HEK293 (cell line): ENCODE data around the gene CACNA1D.

Experiments
- CTCF ChIA-PET: fragments of 350-600 bp; formaldehyde crosslinking; extraction: SDS; loops from one replicate; lab custom pipeline; 2021; ENCODE audit warnings: antibody characterized with exemption; lab: Yijun Ruan, JAX
- POLR2A ChIA-PET: fragments of 300-600 bp; formaldehyde crosslinking; extraction: SDS; loops from one replicate; lab custom pipeline; 2020; ENCODE audit warnings: antibody characterized with exemption, inconsistent platforms; lab: Yijun Ruan, JAX
- H3K27ac ChIP-seq: fragments of 200-500 bp; sonication (Bioruptor generic); 2 replicates; pipeline ENCODE4 v1.5.1; 2014; ENCODE audit warnings: low read depth, low read length, control low read depth, inconsistent platforms; ENCODE audit errors: extremely low read depth
- H3K36me3 ChIP-seq, 2 experiments: fragments of 200-500 bp in 1 of 2; sonication (Bioruptor generic) in 1 of 2; 1 replicate in 1 of 2; 2 replicates in 1 of 2; pipeline ENCODE4 v1.5.1; 2014 to 2017; ENCODE audit warnings: inconsistent platforms in 2 of 2, low read length in 2 of 2; ENCODE audit not compliant: control insufficient read depth in 2 of 2, insufficient read depth in 1 of 2
- H3K4me1 ChIP-seq: fragments of 200-500 bp; sonication (Bioruptor generic); 2 replicates; pipeline ENCODE4 v1.5.1; 2014; ENCODE audit warnings: mild to moderate bottlenecking, low read length, inconsistent platforms; ENCODE audit not compliant: control insufficient read depth, insufficient read depth
- H3K4me3 ChIP-seq: 2 replicates; pipeline ENCODE4 v1.5.1; 2011; ENCODE audit warnings: low read depth, mild to moderate bottlenecking, control low read depth, low read length, moderate library complexity
- H3K9me3 ChIP-seq: fragments of 200-500 bp; sonication (Bioruptor generic); 2 replicates; pipeline ENCODE4 v1.5.1; 2014; ENCODE audit warnings: low read depth, low read length, inconsistent platforms; ENCODE audit not compliant: control insufficient read depth, insufficient read depth
- FEZF1 ChIP-seq: fragments of 450-650 bp; formaldehyde crosslinking; IDR thresholded peaks from 2 replicates; pipeline ENCODE4 v1.5.1; 2016; ENCODE audit warnings: missing biosample characterization, missing genetic modification characterization
- MEIS1 ChIP-seq: sonication (generic); formaldehyde crosslinking; IDR thresholded peaks from 2 replicates; pipeline ENCODE4 v1.8.1; 2022; ENCODE audit warnings: missing genetic modification reagents, mild to moderate bottlenecking, borderline replicate concordance
- MYNN ChIP-seq: fragments of 450-650 bp; formaldehyde crosslinking; IDR thresholded peaks from 2 replicates; pipeline ENCODE4 v1.5.1; 2016; ENCODE audit warnings: missing biosample characterization, missing genetic modification characterization, borderline replicate concordance
- RBAK ChIP-seq: fragments of 450-650 bp; formaldehyde crosslinking; IDR thresholded peaks from 2 replicates; pipeline ENCODE4 v1.5.1; 2016; ENCODE audit warnings: missing biosample characterization, missing genetic modification characterization
- SP3 ChIP-seq: fragments of 450-650 bp; formaldehyde crosslinking; IDR thresholded peaks from 2 replicates; pipeline ENCODE4 v1.5.1; 2016; ENCODE audit warnings: missing biosample characterization, missing genetic modification characterization
- ZBTB21 ChIP-seq: fragments of 450-650 bp; formaldehyde crosslinking; IDR thresholded peaks from 2 replicates; pipeline ENCODE4 v1.5.1; 2017; ENCODE audit warnings: missing biosample characterization, missing genetic modification characterization
- ZNF121 ChIP-seq: fragments of 450-650 bp; formaldehyde crosslinking; IDR thresholded peaks from 2 replicates; pipeline ENCODE4 v1.5.1; 2016; ENCODE audit warnings: missing biosample characterization, missing genetic modification characterization
- ZNF133 ChIP-seq: fragments of 450-650 bp; formaldehyde crosslinking; IDR thresholded peaks from 2 replicates; pipeline ENCODE4 v1.5.1; 2016; ENCODE audit warnings: missing biosample characterization, missing genetic modification characterization
- ZNF16 ChIP-seq: fragments of 450-650 bp; formaldehyde crosslinking; IDR thresholded peaks from 2 replicates; pipeline ENCODE4 v1.5.1; 2016; ENCODE audit warnings: low read depth, missing biosample characterization, missing genetic modification characterization
- ZNF169 ChIP-seq: fragments of 450-650 bp; formaldehyde crosslinking; IDR thresholded peaks from 2 replicates; pipeline ENCODE4 v1.5.1; 2016; ENCODE audit warnings: missing biosample characterization, missing genetic modification characterization
- ZNF529 ChIP-seq: fragments of 450-650 bp; formaldehyde crosslinking; IDR thresholded peaks from 2 replicates; pipeline ENCODE4 v1.5.1; 2017; ENCODE audit warnings: missing genetic modification characterization, missing biosample characterization; ENCODE audit not compliant: insufficient replicate concordance
- ZNF610 ChIP-seq: fragments of 450-650 bp; formaldehyde crosslinking; IDR thresholded peaks from 2 replicates; pipeline ENCODE4 v1.5.1; 2016; ENCODE audit warnings: missing biosample characterization, missing genetic modification characterization, borderline replicate concordance
- ZNF624 ChIP-seq: fragments of 450-650 bp; formaldehyde crosslinking; IDR thresholded peaks from 2 replicates; pipeline ENCODE4 v1.5.1; 2017; ENCODE audit warnings: missing biosample characterization, missing genetic modification characterization
- TF ChIP-seq, protein P1 (sequence below): fragments of 450-650 bp; formaldehyde crosslinking; IDR thresholded peaks from 2 replicates; pipeline ENCODE4 v1.5.1; 2016; ENCODE audit warnings: missing biosample characterization, missing genetic modification characterization, low read depth
- TF ChIP-seq, protein P2 (sequence below): fragments of 450-650 bp; formaldehyde crosslinking; IDR thresholded peaks from 2 replicates; pipeline ENCODE4 v1.5.1; 2016; ENCODE audit warnings: missing biosample characterization, missing genetic modification characterization
- TF ChIP-seq, protein P3 (sequence below): fragments of 450-650 bp; formaldehyde crosslinking; IDR thresholded peaks from 2 replicates; pipeline ENCODE4 v1.5.1; 2016; ENCODE audit warnings: missing biosample characterization, missing genetic modification characterization, borderline replicate concordance
- TF ChIP-seq, protein P4 (sequence below): fragments of 450-650 bp; formaldehyde crosslinking; IDR thresholded peaks from 2 replicates; pipeline ENCODE4 v1.5.1; 2016; ENCODE audit warnings: missing biosample characterization, missing genetic modification characterization
- TF ChIP-seq, protein P5 (sequence below): fragments of 450-650 bp; formaldehyde crosslinking; IDR thresholded peaks from 2 replicates; pipeline ENCODE4 v1.5.1; 2016; ENCODE audit warnings: missing biosample characterization, missing genetic modification characterization, borderline replicate concordance
- TF ChIP-seq, protein P6 (sequence below): fragments of 450-650 bp; IDR thresholded peaks from 2 replicates; pipeline ENCODE4 v1.5.1; 2018; ENCODE audit warnings: missing biosample characterization, missing genetic modification characterization

Gene CACNA1D

DNA sequence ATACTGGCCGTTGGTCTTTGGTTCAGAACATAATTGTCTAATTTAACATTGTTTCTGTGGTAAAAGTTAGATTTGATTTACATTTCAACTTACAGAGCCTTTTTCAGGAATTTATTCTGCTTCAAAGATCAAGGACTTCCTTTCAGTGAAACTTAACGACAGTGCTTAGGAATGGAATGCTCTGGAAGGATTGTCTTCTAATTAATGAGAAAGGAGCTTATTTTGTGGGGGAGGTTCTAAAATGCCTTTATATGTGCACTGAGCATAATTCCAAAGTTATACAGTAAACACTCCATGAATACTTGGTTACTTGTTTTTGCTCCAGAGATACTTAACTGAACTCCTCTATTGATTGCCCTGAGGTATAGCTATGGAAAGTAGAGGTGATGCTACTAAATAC lies 75.7 kb downstream of the CACNA1D start (continued):
- no peak for TF ChIP-seq ZBTB21 (tag by site-specific recombination)
- TF ChIP-seq, protein P1, sequence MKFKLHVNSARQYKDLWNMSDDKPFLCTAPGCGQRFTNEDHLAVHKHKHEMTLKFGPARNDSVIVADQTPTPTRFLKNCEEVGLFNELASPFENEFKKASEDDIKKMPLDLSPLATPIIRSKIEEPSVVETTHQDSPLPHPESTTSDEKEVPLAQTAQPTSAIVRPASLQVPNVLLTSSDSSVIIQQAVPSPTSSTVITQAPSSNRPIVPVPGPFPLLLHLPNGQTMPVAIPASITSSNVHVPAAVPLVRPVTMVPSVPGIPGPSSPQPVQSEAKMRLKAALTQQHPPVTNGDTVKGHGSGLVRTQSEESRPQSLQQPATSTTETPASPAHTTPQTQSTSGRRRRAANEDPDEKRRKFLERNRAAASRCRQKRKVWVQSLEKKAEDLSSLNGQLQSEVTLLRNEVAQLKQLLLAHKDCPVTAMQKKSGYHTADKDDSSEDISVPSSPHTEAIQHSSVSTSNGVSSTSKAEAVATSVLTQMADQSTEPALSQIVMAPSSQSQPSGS (tag by site-specific recombination) = no peak
- TF ChIP-seq, protein P2, sequence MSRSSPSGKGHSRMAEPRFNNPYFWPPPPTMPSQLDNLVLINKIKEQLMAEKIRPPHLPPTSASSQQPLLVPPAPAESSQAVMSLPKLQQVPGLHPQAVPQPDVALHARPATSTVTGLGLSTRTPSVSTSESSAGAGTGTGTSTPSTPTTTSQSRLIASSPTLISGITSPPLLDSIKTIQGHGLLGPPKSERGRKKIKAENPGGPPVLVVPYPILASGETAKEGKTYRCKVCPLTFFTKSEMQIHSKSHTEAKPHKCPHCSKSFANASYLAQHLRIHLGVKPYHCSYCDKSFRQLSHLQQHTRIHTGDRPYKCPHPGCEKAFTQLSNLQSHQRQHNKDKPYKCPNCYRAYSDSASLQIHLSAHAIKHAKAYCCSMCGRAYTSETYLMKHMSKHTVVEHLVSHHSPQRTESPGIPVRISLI (tag by site-specific recombination) = no peak
- TF ChIP-seq ZNF16 (tag by site-specific recombination) = no peak
- no peak for TF ChIP-seq SP3 (tag by site-specific recombination)
- no peak for TF ChIP-seq ZNF169 (tag by site-specific recombination)

DNA sequence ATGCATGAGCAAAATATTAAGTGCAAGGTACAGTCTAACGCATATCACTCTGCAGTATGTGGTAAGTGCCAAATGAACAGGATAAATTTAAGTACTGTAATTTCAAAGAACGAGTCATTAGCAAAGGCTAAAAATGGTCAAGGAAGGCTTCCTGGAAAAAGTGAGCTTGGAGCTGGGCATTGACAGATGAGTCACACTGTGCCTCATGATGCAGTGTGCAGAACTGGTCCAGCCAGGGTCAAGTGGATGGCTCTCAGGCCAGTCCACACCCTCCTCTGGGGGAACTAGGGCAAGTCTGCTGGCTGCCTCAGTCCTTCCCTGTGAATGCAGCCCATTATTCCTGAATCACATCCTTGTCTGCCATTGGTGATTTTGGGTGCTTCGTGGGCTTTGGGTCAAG lies 76.3 kb downstream of the CACNA1D start:
- POLR2A ChIA-PET = no interaction called here
- Histone ChIP-seq H3K27ac (no peak overlapping the region), H3K36me3 (no peaks in the 10 kb centered on the region), H3K9me3 (no peaks in the 10 kb centered on the region), H3K4me1 (no peaks in the 10 kb centered on the region), H3K4me3 (no peak overlapping the region)
- CTCF ChIA-PET = no interaction called here
- TF ChIP-seq, protein P3, sequence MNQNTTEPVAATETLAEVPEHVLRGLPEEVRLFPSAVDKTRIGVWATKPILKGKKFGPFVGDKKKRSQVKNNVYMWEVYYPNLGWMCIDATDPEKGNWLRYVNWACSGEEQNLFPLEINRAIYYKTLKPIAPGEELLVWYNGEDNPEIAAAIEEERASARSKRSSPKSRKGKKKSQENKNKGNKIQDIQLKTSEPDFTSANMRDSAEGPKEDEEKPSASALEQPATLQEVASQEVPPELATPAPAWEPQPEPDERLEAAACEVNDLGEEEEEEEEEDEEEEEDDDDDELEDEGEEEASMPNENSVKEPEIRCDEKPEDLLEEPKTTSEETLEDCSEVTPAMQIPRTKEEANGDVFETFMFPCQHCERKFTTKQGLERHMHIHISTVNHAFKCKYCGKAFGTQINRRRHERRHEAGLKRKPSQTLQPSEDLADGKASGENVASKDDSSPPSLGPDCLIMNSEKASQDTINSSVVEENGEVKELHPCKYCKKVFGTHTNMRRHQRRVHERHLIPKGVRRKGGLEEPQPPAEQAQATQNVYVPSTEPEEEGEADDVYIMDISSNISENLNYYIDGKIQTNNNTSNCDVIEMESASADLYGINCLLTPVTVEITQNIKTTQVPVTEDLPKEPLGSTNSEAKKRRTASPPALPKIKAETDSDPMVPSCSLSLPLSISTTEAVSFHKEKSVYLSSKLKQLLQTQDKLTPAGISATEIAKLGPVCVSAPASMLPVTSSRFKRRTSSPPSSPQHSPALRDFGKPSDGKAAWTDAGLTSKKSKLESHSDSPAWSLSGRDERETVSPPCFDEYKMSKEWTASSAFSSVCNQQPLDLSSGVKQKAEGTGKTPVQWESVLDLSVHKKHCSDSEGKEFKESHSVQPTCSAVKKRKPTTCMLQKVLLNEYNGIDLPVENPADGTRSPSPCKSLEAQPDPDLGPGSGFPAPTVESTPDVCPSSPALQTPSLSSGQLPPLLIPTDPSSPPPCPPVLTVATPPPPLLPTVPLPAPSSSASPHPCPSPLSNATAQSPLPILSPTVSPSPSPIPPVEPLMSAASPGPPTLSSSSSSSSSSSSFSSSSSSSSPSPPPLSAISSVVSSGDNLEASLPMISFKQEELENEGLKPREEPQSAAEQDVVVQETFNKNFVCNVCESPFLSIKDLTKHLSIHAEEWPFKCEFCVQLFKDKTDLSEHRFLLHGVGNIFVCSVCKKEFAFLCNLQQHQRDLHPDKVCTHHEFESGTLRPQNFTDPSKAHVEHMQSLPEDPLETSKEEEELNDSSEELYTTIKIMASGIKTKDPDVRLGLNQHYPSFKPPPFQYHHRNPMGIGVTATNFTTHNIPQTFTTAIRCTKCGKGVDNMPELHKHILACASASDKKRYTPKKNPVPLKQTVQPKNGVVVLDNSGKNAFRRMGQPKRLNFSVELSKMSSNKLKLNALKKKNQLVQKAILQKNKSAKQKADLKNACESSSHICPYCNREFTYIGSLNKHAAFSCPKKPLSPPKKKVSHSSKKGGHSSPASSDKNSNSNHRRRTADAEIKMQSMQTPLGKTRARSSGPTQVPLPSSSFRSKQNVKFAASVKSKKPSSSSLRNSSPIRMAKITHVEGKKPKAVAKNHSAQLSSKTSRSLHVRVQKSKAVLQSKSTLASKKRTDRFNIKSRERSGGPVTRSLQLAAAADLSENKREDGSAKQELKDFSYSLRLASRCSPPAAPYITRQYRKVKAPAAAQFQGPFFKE (tag by site-specific recombination) = no peak
- TF ChIP-seq ZNF529 (no peak), ZNF121 (no peak), ZNF624 (tag by site-specific recombination) (no peak), ZNF610 (no peak)

DNA sequence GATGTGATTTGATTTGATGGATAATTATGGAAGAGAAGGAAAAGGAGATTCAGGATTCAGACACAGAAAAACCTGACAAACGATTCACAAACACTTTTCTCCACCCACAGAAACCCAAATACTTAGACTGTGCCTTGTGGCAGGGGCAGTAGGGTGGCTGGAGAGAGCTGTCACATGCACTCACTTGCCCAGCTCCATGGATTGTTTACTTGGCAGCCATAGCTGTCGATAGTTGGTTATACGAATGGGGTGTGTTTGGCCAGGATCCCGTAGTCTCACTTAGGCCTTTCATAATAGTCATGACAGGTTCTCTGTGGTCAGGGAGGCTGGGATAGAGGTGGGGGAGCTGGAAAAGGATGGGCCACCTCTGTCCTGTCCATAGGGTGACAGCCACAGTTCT lies 76.9 kb downstream of the CACNA1D start:
- ChIA-PET POLR2A (no interaction called here), CTCF (no interaction called here)
- Histone ChIP-seq H3K4me1 (no peaks in the 10 kb centered on the region), H3K27ac (no peak overlapping the region), H3K9me3 (no peaks in the 10 kb centered on the region), H3K4me3 (no peak overlapping the region), H3K36me3 (no peaks in the 10 kb centered on the region)
- TF ChIP-seq MYNN (tag by site-specific recombination) = no peak
- TF ChIP-seq, protein P4, sequence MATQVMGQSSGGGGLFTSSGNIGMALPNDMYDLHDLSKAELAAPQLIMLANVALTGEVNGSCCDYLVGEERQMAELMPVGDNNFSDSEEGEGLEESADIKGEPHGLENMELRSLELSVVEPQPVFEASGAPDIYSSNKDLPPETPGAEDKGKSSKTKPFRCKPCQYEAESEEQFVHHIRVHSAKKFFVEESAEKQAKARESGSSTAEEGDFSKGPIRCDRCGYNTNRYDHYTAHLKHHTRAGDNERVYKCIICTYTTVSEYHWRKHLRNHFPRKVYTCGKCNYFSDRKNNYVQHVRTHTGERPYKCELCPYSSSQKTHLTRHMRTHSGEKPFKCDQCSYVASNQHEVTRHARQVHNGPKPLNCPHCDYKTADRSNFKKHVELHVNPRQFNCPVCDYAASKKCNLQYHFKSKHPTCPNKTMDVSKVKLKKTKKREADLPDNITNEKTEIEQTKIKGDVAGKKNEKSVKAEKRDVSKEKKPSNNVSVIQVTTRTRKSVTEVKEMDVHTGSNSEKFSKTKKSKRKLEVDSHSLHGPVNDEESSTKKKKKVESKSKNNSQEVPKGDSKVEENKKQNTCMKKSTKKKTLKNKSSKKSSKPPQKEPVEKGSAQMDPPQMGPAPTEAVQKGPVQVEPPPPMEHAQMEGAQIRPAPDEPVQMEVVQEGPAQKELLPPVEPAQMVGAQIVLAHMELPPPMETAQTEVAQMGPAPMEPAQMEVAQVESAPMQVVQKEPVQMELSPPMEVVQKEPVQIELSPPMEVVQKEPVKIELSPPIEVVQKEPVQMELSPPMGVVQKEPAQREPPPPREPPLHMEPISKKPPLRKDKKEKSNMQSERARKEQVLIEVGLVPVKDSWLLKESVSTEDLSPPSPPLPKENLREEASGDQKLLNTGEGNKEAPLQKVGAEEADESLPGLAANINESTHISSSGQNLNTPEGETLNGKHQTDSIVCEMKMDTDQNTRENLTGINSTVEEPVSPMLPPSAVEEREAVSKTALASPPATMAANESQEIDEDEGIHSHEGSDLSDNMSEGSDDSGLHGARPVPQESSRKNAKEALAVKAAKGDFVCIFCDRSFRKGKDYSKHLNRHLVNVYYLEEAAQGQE = no peak
- no peak for TF ChIP-seq ZNF133 (tag by site-specific recombination)
- no peak for TF ChIP-seq RBAK (tag by site-specific recombination)
- no peak for TF ChIP-seq FEZF1 (tag by site-specific recombination)
- TF ChIP-seq, protein P5, sequence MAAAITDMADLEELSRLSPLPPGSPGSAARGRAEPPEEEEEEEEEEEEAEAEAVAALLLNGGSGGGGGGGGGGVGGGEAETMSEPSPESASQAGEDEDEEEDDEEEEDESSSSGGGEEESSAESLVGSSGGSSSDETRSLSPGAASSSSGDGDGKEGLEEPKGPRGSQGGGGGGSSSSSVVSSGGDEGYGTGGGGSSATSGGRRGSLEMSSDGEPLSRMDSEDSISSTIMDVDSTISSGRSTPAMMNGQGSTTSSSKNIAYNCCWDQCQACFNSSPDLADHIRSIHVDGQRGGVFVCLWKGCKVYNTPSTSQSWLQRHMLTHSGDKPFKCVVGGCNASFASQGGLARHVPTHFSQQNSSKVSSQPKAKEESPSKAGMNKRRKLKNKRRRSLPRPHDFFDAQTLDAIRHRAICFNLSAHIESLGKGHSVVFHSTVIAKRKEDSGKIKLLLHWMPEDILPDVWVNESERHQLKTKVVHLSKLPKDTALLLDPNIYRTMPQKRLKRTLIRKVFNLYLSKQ (tag by site-specific recombination) = no peak
- TF ChIP-seq MEIS1 (CRISPR knock-in tag) = no peak
- TF ChIP-seq, protein P6, sequence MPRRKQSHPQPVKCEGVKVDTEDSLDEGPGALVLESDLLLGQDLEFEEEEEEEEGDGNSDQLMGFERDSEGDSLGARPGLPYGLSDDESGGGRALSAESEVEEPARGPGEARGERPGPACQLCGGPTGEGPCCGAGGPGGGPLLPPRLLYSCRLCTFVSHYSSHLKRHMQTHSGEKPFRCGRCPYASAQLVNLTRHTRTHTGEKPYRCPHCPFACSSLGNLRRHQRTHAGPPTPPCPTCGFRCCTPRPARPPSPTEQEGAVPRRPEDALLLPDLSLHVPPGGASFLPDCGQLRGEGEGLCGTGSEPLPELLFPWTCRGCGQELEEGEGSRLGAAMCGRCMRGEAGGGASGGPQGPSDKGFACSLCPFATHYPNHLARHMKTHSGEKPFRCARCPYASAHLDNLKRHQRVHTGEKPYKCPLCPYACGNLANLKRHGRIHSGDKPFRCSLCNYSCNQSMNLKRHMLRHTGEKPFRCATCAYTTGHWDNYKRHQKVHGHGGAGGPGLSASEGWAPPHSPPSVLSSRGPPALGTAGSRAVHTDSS = no peak
